ENCODE data around the gene NRG3.

GRCh38 chr10:82801289-82801688 lies 926.3 kb downstream of the NRG3 start:
- TF ChIP-seq CTCF (IDR thresholded peaks at IDR 0.05) (no peak), POLR2A (IDR thresholded peaks at IDR 0.05) (no peak)

Data from testis (tissue), 2 donors.